Stimulated activated CD4-positive, alpha-beta T cell treated with anti-CD3 and anti-CD28 coated beads, Interleukin-4, amount 100 ng/mL, for 4 hours (primary cell): ENCODE measurements around the gene CDON.
"Not testable (repeated sequence)": the region's sequence is repeated elsewhere in the genome, so short reads cannot be mapped to it uniquely, and the experiment has no call there.

Experiments
- DNase-seq, 2 experiments: peaks; one replicate each; pipeline ENCODE4 v3.0.0-alpha.2; 2020

CDON gene

GRCh38 chr11:125922156-125922555, 140.5 kb downstream of the CDON start:
- DNase-seq, result no peak

GRCh38 chr11:125921042-125921441, 141.6 kb downstream of the CDON start:
- DNase-seq, result no peak

GRCh38 chr11:125918140-125918840, 144.4 kb downstream of the CDON start:
- no peak for DNase-seq

DNA sequence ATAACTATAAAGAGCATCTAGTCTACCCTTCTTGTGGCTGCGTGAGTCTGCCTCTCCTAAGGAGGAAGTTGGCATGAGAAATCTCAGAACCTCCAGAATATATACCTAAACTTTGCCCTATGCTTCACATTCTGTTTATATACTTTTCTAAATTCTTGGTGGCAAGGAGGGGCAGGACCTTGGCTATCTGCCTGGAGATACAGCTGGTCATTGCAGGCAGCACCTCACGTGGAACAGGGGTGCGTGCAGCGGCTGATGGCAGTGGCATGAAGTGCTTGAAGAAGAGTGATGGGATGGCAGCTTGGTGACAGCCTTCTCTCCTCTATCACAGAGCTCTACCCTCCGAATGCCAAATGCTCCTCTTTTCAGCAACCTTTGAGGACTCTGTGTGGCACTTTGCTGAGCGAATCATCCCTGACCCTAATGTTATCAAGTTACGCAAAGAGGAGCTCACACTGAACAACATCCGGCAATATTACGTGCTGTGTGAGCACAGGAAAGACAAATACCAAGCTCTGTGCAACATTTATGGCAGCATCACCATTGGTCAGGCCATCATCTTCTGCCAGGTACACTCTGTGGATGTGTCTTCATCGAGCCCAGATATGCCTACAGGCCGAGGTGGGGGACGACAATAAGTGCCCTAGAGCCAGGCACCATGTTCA, 145.9 kb downstream of the CDON start:
- no peak for DNase-seq

- not testable (repeated sequence) for DNase-seq
These were observed 148.1 kb downstream of the CDON start for GRCh38 chr11:125914601-125915000.

DNA sequence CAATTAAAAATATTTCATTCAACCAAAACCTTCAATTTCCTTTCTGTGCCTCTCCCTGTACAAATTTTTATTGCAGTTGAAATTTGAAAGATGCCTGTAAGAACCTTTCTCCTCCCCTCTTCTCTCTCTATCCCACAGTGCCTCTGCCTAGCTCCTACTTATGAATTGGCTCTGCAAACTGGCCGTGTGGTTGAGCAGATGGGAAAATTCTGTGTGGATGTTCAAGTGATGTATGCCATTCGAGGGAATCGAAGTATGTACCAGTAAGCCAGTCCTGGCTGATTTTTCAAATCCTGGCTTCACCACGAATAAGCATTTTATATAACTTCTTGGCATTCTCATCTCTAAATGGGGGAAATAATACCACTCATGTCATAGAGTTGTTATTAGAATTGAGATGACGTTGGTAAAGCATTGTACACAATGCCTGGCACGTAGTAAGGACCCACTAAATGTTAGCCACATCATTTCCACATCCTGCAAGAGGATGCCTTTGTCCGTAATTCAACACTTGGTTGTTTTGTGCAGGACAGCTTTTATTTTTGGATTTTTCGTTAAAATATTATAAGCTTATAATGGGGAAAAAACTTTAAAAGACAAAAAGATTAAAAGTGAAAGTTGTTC, 152.3 kb downstream of the CDON start:
- DNase-seq, result no peak
